ENCODE data around the gene B3GNT7. TPM values are rescaled to one million over a fixed set of nuclear protein-coding genes. Genes with fewer than 3 reads are reported as not detected.

Gene B3GNT7, protein sequence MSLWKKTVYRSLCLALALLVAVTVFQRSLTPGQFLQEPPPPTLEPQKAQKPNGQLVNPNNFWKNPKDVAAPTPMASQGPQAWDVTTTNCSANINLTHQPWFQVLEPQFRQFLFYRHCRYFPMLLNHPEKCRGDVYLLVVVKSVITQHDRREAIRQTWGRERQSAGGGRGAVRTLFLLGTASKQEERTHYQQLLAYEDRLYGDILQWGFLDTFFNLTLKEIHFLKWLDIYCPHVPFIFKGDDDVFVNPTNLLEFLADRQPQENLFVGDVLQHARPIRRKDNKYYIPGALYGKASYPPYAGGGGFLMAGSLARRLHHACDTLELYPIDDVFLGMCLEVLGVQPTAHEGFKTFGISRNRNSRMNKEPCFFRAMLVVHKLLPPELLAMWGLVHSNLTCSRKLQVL
- total RNA-seq (1 to 10 TPM; 1.1 to 1.7 TPM), polyA plus RNA-seq (under 1 TPM; 0.74 to 0.96 TPM)

GRCh38 chr2:231395188-231396057, at the start of gene B3GNT7:
Gene B3GNT7, plus strand, starts transcription at chr2:231395710. Its CDS starts 94 bp downstream, at chr2:231395804.
- 9% methylated on average over 94 of the region's 95 CpGs for WGBS
- Histone ChIP-seq H3K4me1 (ENCODE audit: control insufficient read depth in 4 of 4, insufficient read depth in 4 of 4, low read length in 3 of 4) (peaks cover 4 to 9% (median 5%) of the 10 kb centered on the region in 4 donors), H3K36me3 (ENCODE audit: control insufficient read depth in 4 of 4, insufficient read depth in 3 of 4, low read depth in 1 of 4, low read length in 3 of 4) (no peaks in the 10 kb centered on the region), H3K27ac (ENCODE audit: low read depth in 1 of 2, low read length in 2 of 2) (no peak within 1 kb of the TSS), H3K27me3 (ENCODE audit: control insufficient read depth in 4 of 4, insufficient read depth in 4 of 4, low read length in 3 of 4) (peaks cover 0 to 3% (median 0%) of the 10 kb centered on the region in 4 donors), H3K9ac (ENCODE audit: low read depth in 1 of 2, low read length in 2 of 2) (no peak within 1 kb of the TSS), H3K4me3 (ENCODE audit: low read depth in 1 of 3, low read length in 3 of 3) (peak within 1 kb of the TSS in 1 of 3 donors; percentile 52), H3K9me3 (ENCODE audit: control insufficient read depth in 4 of 4, low read length in 3 of 4) (no peaks in the 10 kb centered on the region)
- DNase-seq (ENCODE audit: low spot score): no peak
- TF ChIP-seq, protein P1, sequence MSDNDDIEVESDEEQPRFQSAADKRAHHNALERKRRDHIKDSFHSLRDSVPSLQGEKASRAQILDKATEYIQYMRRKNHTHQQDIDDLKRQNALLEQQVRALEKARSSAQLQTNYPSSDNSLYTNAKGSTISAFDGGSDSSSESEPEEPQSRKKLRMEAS (IDR thresholded peaks at IDR 0.05): no peak
- TF ChIP-seq JUND (IDR thresholded peaks at IDR 0.05): no peak
- TF ChIP-seq HNF4A (conservative IDR thresholded peaks at IDR 0.05): no peak
- no peak for TF ChIP-seq RXRA (IDR thresholded peaks at IDR 0.05)
- TF ChIP-seq, protein P2, sequence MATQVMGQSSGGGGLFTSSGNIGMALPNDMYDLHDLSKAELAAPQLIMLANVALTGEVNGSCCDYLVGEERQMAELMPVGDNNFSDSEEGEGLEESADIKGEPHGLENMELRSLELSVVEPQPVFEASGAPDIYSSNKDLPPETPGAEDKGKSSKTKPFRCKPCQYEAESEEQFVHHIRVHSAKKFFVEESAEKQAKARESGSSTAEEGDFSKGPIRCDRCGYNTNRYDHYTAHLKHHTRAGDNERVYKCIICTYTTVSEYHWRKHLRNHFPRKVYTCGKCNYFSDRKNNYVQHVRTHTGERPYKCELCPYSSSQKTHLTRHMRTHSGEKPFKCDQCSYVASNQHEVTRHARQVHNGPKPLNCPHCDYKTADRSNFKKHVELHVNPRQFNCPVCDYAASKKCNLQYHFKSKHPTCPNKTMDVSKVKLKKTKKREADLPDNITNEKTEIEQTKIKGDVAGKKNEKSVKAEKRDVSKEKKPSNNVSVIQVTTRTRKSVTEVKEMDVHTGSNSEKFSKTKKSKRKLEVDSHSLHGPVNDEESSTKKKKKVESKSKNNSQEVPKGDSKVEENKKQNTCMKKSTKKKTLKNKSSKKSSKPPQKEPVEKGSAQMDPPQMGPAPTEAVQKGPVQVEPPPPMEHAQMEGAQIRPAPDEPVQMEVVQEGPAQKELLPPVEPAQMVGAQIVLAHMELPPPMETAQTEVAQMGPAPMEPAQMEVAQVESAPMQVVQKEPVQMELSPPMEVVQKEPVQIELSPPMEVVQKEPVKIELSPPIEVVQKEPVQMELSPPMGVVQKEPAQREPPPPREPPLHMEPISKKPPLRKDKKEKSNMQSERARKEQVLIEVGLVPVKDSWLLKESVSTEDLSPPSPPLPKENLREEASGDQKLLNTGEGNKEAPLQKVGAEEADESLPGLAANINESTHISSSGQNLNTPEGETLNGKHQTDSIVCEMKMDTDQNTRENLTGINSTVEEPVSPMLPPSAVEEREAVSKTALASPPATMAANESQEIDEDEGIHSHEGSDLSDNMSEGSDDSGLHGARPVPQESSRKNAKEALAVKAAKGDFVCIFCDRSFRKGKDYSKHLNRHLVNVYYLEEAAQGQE (IDR thresholded peaks at IDR 0.05): no peak
- no peak for TF ChIP-seq ATF3 (IDR thresholded peaks at IDR 0.05)
- TF ChIP-seq TAF1 (conservative IDR thresholded peaks at IDR 0.05): no peak
- TF ChIP-seq EGR1 (IDR thresholded peaks at IDR 0.05; ENCODE audit: low read depth in 2 of 2): no peak
- TF ChIP-seq CTCF (IDR thresholded peaks at IDR 0.05; ENCODE audit: low read depth, low read length, missing input control): no peak
- no peak for TF ChIP-seq RAD21 (IDR thresholded peaks at IDR 0.05)
- TF ChIP-seq NR2F2 (IDR thresholded peaks at IDR 0.05): no peak
- no peak for TF ChIP-seq FOXA2 (IDR thresholded peaks at IDR 0.05)

- H3K9ac ChIP-seq (ENCODE audit: low read depth in 1 of 2, low read length in 2 of 2): no peak overlapping the region
- H3K27me3 ChIP-seq (ENCODE audit: control insufficient read depth in 4 of 4, insufficient read depth in 4 of 4, low read length in 3 of 4): no peaks in the 10 kb centered on the region
- no peak overlapping the region for H3K27ac ChIP-seq (ENCODE audit: low read depth in 1 of 2, low read length in 2 of 2)
- TF ChIP-seq GABPA (IDR thresholded peaks at IDR 0.05 in 1 of 2, conservative IDR thresholded peaks at IDR 0.05 in 1 of 2) (no peak), HNF4G (IDR thresholded peaks at IDR 0.05) (no peak)
- H3K4me1 ChIP-seq (ENCODE audit: control insufficient read depth in 4 of 4, insufficient read depth in 4 of 4, low read length in 3 of 4): no peaks in the 10 kb centered on the region
- no peaks in the 10 kb centered on the region for H3K36me3 ChIP-seq (ENCODE audit: control insufficient read depth in 4 of 4, insufficient read depth in 3 of 4, low read depth in 1 of 4, low read length in 3 of 4)
- H3K9me3 ChIP-seq (ENCODE audit: control insufficient read depth in 4 of 4, low read length in 3 of 4): no peaks in the 10 kb centered on the region
- DNase-seq (ENCODE audit: low spot score): peak; percentile 67
- 54% methylated on average over 5 of the region's 5 CpGs for WGBS
- no peak overlapping the region for H3K4me3 ChIP-seq (ENCODE audit: low read depth in 1 of 3, low read length in 3 of 3)
These were observed 48.4 kb upstream of the B3GNT7 start for GRCh38 chr2:231347081-231347480.

All from liver (tissue), 9 donors.